Hepatic stellate cell (primary cell): Measurements from ENCODE around the gene TMEM151B.
"Not testable (repeated sequence)": the region's sequence is repeated elsewhere in the genome, so short reads cannot be mapped to it uniquely, and the experiment has no call there.

Experiments
- DNase-seq: peaks from one replicate; pipeline ENCODE4 v3.0.0; 2011; ENCODE audit warnings: low spot score

TMEM151B gene

GRCh38 chr6:44304282-44305199 lies 34.3 kb downstream of the TMEM151B start:
- peak; percentile 55 for DNase-seq

- no peak for DNase-seq
Measured at GRCh38 chr6:44305200-44305725, 35.0 kb downstream of the TMEM151B start.

- DNase-seq: no peak
Measured at GRCh38 chr6:44306710-44307109, 36.5 kb downstream of the TMEM151B start.

GRCh38 chr6:44307217-44307616 lies 37.0 kb downstream of the TMEM151B start:
- no peak for DNase-seq

- no peak for DNase-seq
Measured at GRCh38 chr6:44309092-44309491, 38.8 kb downstream of the TMEM151B start.

- DNase-seq: no peak
Measured at GRCh38 chr6:44309631-44310030, 39.4 kb downstream of the TMEM151B start.

- DNase-seq: no peak
Measured at GRCh38 chr6:44310241-44310640, 40.0 kb downstream of the TMEM151B start.

GRCh38 chr6:44311304-44311703 lies 41.1 kb downstream of the TMEM151B start:
- no peak for DNase-seq

GRCh38 chr6:44311767-44312166 lies 41.5 kb downstream of the TMEM151B start:
- DNase-seq: no peak

- DNase-seq: peak; percentile 90
Measured at GRCh38 chr6:44312901-44313788, 42.9 kb downstream of the TMEM151B start, which contains the start of gene AARS2. TSS of gene AARS2 (minus strand) at chr6:44313347. CDS start at chr6:44313323, 24 bp downstream.

- DNase-seq: not testable (repeated sequence)
Measured at GRCh38 chr6:44314657-44315056, 44.4 kb downstream of the TMEM151B start.

- no peak for DNase-seq
Measured at GRCh38 chr6:44315516-44315915, 45.3 kb downstream of the TMEM151B start.

GRCh38 chr6:44315951-44316350 lies 45.7 kb downstream of the TMEM151B start:
- DNase-seq: no peak

GRCh38 chr6:44316481-44316880 lies 46.2 kb downstream of the TMEM151B start:
- no peak for DNase-seq

GRCh38 chr6:44317136-44317631 lies 46.9 kb downstream of the TMEM151B start:
- not testable (repeated sequence) for DNase-seq

- no peak for DNase-seq
Measured at GRCh38 chr6:44321210-44321609, 51.0 kb downstream of the TMEM151B start.

- no peak for DNase-seq
Measured at GRCh38 chr6:44327096-44327495, 56.8 kb downstream of the TMEM151B start.

GRCh38 chr6:44327760-44328159 lies 57.5 kb downstream of the TMEM151B start:
- no peak for DNase-seq

- not testable (repeated sequence) for DNase-seq
Measured at GRCh38 chr6:44328203-44328602, 58.0 kb downstream of the TMEM151B start.

GRCh38 chr6:44329858-44330257 lies 59.6 kb downstream of the TMEM151B start:
- DNase-seq: no peak

GRCh38 chr6:44332585-44332984 lies 62.3 kb downstream of the TMEM151B start:
- no peak for DNase-seq

GRCh38 chr6:44333273-44333919 lies 63.1 kb downstream of the TMEM151B start:
- no peak for DNase-seq
